GM23338 (cell line): ENCODE results near the gene NAALADL2. TPM values are rescaled to one million over a fixed set of nuclear protein-coding genes. Genes with fewer than 3 reads are reported as not detected.

Experiments used
- ATAC-seq: fragments of 200-7000 bp; cut with Tn5 transposase; 3 replicates; pipeline ENCODE4 v1.9.1; 2020
- DNase-seq: peaks from one replicate; pipeline ENCODE4 v3.0.0-alpha.2; 2015; ENCODE audit warnings: low spot score
- H2AFZ ChIP-seq: fragments of 200-600 bp; sonication (generic); 2 replicates; pipeline ENCODE4 v1.8.0; 2016; ENCODE audit warnings: antibody characterized with exemption, mild to moderate bottlenecking, moderate library complexity
- H3F3A ChIP-seq: fragments of 200-600 bp; sonication (generic); replicated peaks from 2 replicates; pipeline ENCODE4 v1.8.0; 2017; ENCODE audit warnings: antibody characterized with exemption, mixed run types, low read depth
- H3K27ac ChIP-seq: fragments of 200-600 bp; sonication (generic); 2 replicates; pipeline ENCODE4 v1.6.1; 2016; ENCODE audit warnings: low read depth
- H3K27me3 ChIP-seq: fragments of 200-600 bp; sonication (generic); 2 replicates; pipeline ENCODE4 v1.8.0; 2016; ENCODE audit warnings: mild to moderate bottlenecking, mixed run types, moderate library complexity; ENCODE audit not compliant: insufficient read depth
- H3K36me3 ChIP-seq: fragments of 200-600 bp; sonication (generic); 2 replicates; pipeline ENCODE4 v1.8.0; 2016; ENCODE audit warnings: mild to moderate bottlenecking; ENCODE audit not compliant: insufficient read depth
- H3K4me1 ChIP-seq: fragments of 200-600 bp; sonication (generic); 2 replicates; pipeline ENCODE4 v1.8.0; 2016; ENCODE audit warnings: mild to moderate bottlenecking, moderate library complexity; ENCODE audit not compliant: insufficient read depth
- H3K4me2 ChIP-seq: fragments of 200-600 bp; sonication (generic); 2 replicates; pipeline ENCODE4 v1.7.1; 2017; ENCODE audit warnings: mixed run types
- H3K4me3 ChIP-seq: fragments of 200-600 bp; sonication (generic); 2 replicates; pipeline ENCODE4 v1.6.1; 2016; ENCODE audit warnings: mixed run types
- H3K79me2 ChIP-seq: fragments of 200-600 bp; sonication (generic); replicated peaks from 2 replicates; pipeline ENCODE4 v1.8.0; 2017; ENCODE audit warnings: mild to moderate bottlenecking; ENCODE audit not compliant: insufficient read depth
- H3K9me2 ChIP-seq: fragments of 200-600 bp; sonication (generic); 2 replicates; pipeline ENCODE4 v1.8.0; 2017; ENCODE audit not compliant: insufficient read depth
- H4K20me1 ChIP-seq: fragments of 200-600 bp; sonication (generic); replicated peaks from 2 replicates; pipeline ENCODE4 v1.8.0; 2017; ENCODE audit warnings: mild to moderate bottlenecking; ENCODE audit not compliant: insufficient read depth
- H3K27ac Mint-ChIP-seq: 2 replicates; pipeline ENCODE4 v1.8.0; 2020; ENCODE audit warnings: inconsistent platforms, mild to moderate bottlenecking, moderate library complexity, mixed read lengths
- H3K27me3 Mint-ChIP-seq: 3 replicates; pipeline ENCODE4 v1.8.0; 2022; ENCODE audit warnings: low read depth, mild to moderate bottlenecking, moderate library complexity, mixed read lengths, inconsistent platforms; ENCODE audit not compliant: insufficient read depth, poor library complexity
- H3K36me3 Mint-ChIP-seq: 3 replicates; pipeline ENCODE4 v1.8.0; 2021; ENCODE audit warnings: low read depth, mild to moderate bottlenecking, inconsistent platforms, moderate library complexity, mixed read lengths
- H3K4me1 Mint-ChIP-seq: 3 replicates; pipeline ENCODE4 v1.8.0; 2020; ENCODE audit warnings: mild to moderate bottlenecking, inconsistent platforms, mixed read lengths
- H3K4me3 Mint-ChIP-seq: 3 replicates; pipeline ENCODE4 v1.8.0; 2021; ENCODE audit warnings: moderate library complexity, mild to moderate bottlenecking, inconsistent platforms, mixed read lengths
- H3K9me3 Mint-ChIP-seq: 3 replicates; pipeline ENCODE4 v1.8.0; 2020; ENCODE audit warnings: moderate library complexity, mild to moderate bottlenecking, inconsistent platforms, mixed read lengths
- CREB1 ChIP-seq: fragments of 250-450 bp; sonication (Bioruptor Pico); IDR thresholded peaks from 2 replicates; pipeline ENCODE4 v1.5.0; 2020; ENCODE audit warnings: low read depth, mild to moderate bottlenecking, moderate library complexity
- EZH2 ChIP-seq: fragments of 200-600 bp; sonication (generic); IDR thresholded peaks from one replicate; pipeline ENCODE4 v1.8.0; 2017; ENCODE audit warnings: antibody characterized with exemption, mild to moderate bottlenecking, low read depth; ENCODE audit not compliant: unreplicated experiment
- EZH2phosphoT487 ChIP-seq: fragments of 200-600 bp; sonication (generic); IDR thresholded peaks from one replicate; pipeline ENCODE4 v1.8.1; 2018; ENCODE audit warnings: antibody characterized with exemption; ENCODE audit not compliant: unreplicated experiment
- JUNB ChIP-seq: IDR thresholded peaks from one replicate; pipeline ENCODE4 v1.6.1; 2016; ENCODE audit warnings: antibody characterized with exemption; ENCODE audit not compliant: unreplicated experiment
- NANOG ChIP-seq: IDR thresholded peaks from 2 replicates; pipeline ENCODE4 v1.6.1; 2016; ENCODE audit warnings: antibody characterized with exemption, borderline replicate concordance
- POLR2AphosphoS5 ChIP-seq: IDR thresholded peaks from 2 replicates; pipeline ENCODE4 v1.6.1; 2016; ENCODE audit warnings: antibody characterized with exemption, low read depth
- STAT1 ChIP-seq: IDR thresholded peaks from one replicate; pipeline ENCODE4 v1.6.1; 2016; ENCODE audit warnings: antibody characterized with exemption; ENCODE audit not compliant: unreplicated experiment
- ZNF114 ChIP-seq: fragments of 250-450 bp; sonication (Bioruptor Pico); IDR thresholded peaks from 2 replicates; pipeline ENCODE4 v1.5.0; 2020; ENCODE audit warnings: mild to moderate bottlenecking, moderate library complexity
- ZNF331 ChIP-seq: fragments of 250-450 bp; sonication (Bioruptor Pico); IDR thresholded peaks from 2 replicates; pipeline ENCODE4 v1.5.0; 2020; ENCODE audit warnings: low read depth, mild to moderate bottlenecking, moderate library complexity
- polyA plus RNA-seq: library from polyadenylated mRNA; unstranded; fragments of >200 nt; fragmentation: Nextera tagmentation; extraction: Ambion mirVana; gene quantifications from 2 replicates; pipeline ENCODE4 v1.2.1, GENCODE V29; 2016
- total RNA-seq: library from RNA; depleted of rRNA; stranded (reverse); fragments of >200 nt; shearing (Covaris generic); gene quantifications from 2 replicates; pipeline ENCODE4 v1.2.3, GENCODE V29; 2014
- TF ChIP-seq, protein P1 (sequence below): fragments of 250-450 bp; sonication (Bioruptor Pico); IDR thresholded peaks from 2 replicates; pipeline ENCODE4 v1.5.0; 2020; ENCODE audit warnings: mild to moderate bottlenecking, moderate library complexity
- TF ChIP-seq, protein P2 (sequence below), 2 experiments: fragments of 200-600 bp in 1 of 2; sonication (generic) in 1 of 2; conservative IDR thresholded peaks; 2 replicates each; pipeline versions ENCODE4 v1.5.1 to v1.6.1; 2016 to 2017; ENCODE audit warnings: antibody characterized with exemption in 2 of 2, low read depth in 2 of 2, mild to moderate bottlenecking in 2 of 2, moderate library complexity in 1 of 2
- TF ChIP-seq, protein P3 (sequence below): IDR thresholded peaks from 2 replicates; pipeline ENCODE4 v1.6.1; 2016; ENCODE audit warnings: antibody characterized with exemption
- TF ChIP-seq, protein P4 (sequence below): IDR thresholded peaks from one replicate; pipeline ENCODE4 v1.6.1; 2018; ENCODE audit warnings: antibody characterized with exemption; ENCODE audit not compliant: unreplicated experiment

NAALADL2 gene
- total and polyA plus RNA-seq, 2 experiments from 2014 or later, result 1.6 to 2.6 TPM

DNA sequence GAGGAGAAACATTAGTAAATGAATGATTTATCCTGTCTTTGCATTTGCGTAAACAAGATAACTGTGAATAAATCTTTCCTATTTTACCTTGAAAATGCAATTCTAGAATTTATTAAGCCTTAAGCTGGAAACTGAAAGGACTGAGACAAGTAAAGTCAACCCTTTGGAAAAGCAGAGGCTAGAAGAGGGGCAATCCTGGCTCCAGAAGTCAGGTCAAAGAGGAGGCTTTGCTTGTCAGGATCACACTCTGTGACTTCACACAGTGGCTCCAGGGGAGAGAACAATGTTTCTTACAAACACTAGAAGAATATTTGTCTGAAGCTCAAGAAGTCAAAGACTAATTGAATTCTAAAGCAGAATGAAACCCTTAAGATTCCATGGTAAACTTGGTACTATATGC lies 530.4 kb downstream of the NAALADL2 start:
- no peaks in the 10 kb centered on the region for H3F3A ChIP-seq
- no peaks in the 10 kb centered on the region for H3K27me3 ChIP-seq
- no peak overlapping the region for H2AFZ ChIP-seq
- H3K4me1 Mint-ChIP-seq, result peaks cover 10% of the 10 kb centered on the region
- H3K36me3 ChIP-seq, result no peaks in the 10 kb centered on the region
- peak overlapping the region; percentile 63 for H3K27ac Mint-ChIP-seq
- no peaks in the 10 kb centered on the region for H3K9me3 Mint-ChIP-seq
- H3K4me1 ChIP-seq, result peaks cover 10% of the 10 kb centered on the region; the same call in 1 of the 2 replicates
- DNase-seq, result peak; percentile 16
- H3K79me2 ChIP-seq, result no peaks in the 10 kb centered on the region
- no peaks in the 10 kb centered on the region for H3K27me3 Mint-ChIP-seq
- H4K20me1 ChIP-seq, result no peaks in the 10 kb centered on the region
- H3K9me2 ChIP-seq, result no peaks in the 10 kb centered on the region
- TF ChIP-seq ZNF114 (CRISPR knock-in tag), result no peak
- no peak for TF ChIP-seq EZH2
- TF ChIP-seq, protein P1, sequence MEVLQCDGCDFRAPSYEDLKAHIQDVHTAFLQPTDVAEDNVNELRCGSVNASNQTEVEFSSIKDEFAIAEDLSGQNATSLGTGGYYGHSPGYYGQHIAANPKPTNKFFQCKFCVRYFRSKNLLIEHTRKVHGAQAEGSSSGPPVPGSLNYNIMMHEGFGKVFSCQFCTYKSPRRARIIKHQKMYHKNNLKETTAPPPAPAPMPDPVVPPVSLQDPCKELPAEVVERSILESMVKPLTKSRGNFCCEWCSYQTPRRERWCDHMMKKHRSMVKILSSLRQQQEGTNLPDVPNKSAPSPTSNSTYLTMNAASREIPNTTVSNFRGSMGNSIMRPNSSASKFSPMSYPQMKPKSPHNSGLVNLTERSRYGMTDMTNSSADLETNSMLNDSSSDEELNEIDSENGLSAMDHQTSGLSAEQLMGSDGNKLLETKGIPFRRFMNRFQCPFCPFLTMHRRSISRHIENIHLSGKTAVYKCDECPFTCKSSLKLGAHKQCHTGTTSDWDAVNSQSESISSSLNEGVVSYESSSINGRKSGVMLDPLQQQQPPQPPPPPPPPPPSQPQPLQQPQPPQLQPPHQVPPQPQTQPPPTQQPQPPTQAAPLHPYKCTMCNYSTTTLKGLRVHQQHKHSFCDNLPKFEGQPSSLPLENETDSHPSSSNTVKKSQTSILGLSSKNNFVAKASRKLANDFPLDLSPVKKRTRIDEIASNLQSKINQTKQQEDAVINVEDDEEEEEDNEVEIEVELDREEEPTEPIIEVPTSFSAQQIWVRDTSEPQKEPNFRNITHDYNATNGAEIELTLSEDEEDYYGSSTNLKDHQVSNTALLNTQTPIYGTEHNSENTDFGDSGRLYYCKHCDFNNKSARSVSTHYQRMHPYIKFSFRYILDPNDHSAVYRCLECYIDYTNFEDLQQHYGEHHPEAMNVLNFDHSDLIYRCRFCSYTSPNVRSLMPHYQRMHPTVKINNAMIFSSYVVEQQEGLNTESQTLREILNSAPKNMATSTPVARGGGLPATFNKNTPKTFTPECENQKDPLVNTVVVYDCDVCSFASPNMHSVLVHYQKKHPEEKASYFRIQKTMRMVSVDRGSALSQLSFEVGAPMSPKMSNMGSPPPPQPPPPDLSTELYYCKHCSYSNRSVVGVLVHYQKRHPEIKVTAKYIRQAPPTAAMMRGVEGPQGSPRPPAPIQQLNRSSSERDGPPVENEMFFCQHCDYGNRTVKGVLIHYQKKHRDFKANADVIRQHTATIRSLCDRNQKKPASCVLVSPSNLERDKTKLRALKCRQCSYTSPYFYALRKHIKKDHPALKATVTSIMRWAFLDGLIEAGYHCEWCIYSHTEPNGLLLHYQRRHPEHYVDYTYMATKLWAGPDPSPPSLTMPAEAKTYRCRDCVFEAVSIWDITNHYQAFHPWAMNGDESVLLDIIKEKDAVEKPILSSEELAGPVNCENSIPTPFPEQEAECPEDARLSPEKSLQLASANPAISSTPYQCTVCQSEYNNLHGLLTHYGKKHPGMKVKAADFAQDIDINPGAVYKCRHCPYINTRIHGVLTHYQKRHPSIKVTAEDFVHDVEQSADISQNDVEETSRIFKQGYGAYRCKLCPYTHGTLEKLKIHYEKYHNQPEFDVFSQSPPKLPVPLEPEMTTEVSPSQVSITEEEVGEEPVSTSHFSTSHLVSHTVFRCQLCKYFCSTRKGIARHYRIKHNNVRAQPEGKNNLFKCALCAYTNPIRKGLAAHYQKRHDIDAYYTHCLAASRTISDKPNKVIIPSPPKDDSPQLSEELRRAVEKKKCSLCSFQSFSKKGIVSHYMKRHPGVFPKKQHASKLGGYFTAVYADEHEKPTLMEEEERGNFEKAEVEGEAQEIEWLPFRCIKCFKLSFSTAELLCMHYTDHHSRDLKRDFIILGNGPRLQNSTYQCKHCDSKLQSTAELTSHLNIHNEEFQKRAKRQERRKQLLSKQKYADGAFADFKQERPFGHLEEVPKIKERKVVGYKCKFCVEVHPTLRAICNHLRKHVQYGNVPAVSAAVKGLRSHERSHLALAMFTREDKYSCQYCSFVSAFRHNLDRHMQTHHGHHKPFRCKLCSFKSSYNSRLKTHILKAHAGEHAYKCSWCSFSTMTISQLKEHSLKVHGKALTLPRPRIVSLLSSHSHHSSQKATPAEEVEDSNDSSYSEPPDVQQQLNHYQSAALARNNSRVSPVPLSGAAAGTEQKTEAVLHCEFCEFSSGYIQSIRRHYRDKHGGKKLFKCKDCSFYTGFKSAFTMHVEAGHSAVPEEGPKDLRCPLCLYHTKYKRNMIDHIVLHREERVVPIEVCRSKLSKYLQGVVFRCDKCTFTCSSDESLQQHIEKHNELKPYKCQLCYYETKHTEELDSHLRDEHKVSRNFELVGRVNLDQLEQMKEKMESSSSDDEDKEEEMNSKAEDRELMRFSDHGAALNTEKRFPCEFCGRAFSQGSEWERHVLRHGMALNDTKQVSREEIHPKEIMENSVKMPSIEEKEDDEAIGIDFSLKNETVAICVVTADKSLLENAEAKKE (CRISPR knock-in tag), result no peak
- no peak for TF ChIP-seq EZH2phosphoT487
- TF ChIP-seq STAT1, result no peak
- no peak for TF ChIP-seq JUNB
- TF ChIP-seq POLR2AphosphoS5, result no peak
- no peak for TF ChIP-seq NANOG
- TF ChIP-seq CREB1 (CRISPR knock-in tag), result no peak
- TF ChIP-seq, protein P2, sequence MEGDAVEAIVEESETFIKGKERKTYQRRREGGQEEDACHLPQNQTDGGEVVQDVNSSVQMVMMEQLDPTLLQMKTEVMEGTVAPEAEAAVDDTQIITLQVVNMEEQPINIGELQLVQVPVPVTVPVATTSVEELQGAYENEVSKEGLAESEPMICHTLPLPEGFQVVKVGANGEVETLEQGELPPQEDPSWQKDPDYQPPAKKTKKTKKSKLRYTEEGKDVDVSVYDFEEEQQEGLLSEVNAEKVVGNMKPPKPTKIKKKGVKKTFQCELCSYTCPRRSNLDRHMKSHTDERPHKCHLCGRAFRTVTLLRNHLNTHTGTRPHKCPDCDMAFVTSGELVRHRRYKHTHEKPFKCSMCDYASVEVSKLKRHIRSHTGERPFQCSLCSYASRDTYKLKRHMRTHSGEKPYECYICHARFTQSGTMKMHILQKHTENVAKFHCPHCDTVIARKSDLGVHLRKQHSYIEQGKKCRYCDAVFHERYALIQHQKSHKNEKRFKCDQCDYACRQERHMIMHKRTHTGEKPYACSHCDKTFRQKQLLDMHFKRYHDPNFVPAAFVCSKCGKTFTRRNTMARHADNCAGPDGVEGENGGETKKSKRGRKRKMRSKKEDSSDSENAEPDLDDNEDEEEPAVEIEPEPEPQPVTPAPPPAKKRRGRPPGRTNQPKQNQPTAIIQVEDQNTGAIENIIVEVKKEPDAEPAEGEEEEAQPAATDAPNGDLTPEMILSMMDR (conservative IDR thresholded peaks at IDR 0.05; ENCODE audit: low read depth in 2 of 2), result no peak
- no peak for TF ChIP-seq ZNF331 (CRISPR knock-in tag)
- TF ChIP-seq, protein P3, sequence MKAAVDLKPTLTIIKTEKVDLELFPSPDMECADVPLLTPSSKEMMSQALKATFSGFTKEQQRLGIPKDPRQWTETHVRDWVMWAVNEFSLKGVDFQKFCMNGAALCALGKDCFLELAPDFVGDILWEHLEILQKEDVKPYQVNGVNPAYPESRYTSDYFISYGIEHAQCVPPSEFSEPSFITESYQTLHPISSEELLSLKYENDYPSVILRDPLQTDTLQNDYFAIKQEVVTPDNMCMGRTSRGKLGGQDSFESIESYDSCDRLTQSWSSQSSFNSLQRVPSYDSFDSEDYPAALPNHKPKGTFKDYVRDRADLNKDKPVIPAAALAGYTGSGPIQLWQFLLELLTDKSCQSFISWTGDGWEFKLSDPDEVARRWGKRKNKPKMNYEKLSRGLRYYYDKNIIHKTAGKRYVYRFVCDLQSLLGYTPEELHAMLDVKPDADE, result no peak
- TF ChIP-seq, protein P4, sequence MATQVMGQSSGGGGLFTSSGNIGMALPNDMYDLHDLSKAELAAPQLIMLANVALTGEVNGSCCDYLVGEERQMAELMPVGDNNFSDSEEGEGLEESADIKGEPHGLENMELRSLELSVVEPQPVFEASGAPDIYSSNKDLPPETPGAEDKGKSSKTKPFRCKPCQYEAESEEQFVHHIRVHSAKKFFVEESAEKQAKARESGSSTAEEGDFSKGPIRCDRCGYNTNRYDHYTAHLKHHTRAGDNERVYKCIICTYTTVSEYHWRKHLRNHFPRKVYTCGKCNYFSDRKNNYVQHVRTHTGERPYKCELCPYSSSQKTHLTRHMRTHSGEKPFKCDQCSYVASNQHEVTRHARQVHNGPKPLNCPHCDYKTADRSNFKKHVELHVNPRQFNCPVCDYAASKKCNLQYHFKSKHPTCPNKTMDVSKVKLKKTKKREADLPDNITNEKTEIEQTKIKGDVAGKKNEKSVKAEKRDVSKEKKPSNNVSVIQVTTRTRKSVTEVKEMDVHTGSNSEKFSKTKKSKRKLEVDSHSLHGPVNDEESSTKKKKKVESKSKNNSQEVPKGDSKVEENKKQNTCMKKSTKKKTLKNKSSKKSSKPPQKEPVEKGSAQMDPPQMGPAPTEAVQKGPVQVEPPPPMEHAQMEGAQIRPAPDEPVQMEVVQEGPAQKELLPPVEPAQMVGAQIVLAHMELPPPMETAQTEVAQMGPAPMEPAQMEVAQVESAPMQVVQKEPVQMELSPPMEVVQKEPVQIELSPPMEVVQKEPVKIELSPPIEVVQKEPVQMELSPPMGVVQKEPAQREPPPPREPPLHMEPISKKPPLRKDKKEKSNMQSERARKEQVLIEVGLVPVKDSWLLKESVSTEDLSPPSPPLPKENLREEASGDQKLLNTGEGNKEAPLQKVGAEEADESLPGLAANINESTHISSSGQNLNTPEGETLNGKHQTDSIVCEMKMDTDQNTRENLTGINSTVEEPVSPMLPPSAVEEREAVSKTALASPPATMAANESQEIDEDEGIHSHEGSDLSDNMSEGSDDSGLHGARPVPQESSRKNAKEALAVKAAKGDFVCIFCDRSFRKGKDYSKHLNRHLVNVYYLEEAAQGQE, result no peak
- peak; percentile 30; the same call in 1 of the 3 replicates for ATAC-seq
- H3K27ac ChIP-seq, result no peak overlapping the region
- no peaks in the 10 kb centered on the region for H3K36me3 Mint-ChIP-seq
- no peak overlapping the region for H3K4me2 ChIP-seq
- no peak overlapping the region for H3K4me3 Mint-ChIP-seq
- no peak overlapping the region for H3K4me3 ChIP-seq
